Liver (tissue), 3 donors: ENCODE data around the gene ZNF276.

ENCODE experiments used
- HNF4A ChIP-seq, 2 donors: conservative IDR thresholded peaks; 2 replicates each; pipeline ENCODE4 v1.6.1; 2016; ENCODE audit warnings: antibody characterized with exemption in 2 of 2, mild to moderate bottlenecking in 2 of 2
- SP1 ChIP-seq: IDR thresholded peaks from 2 replicates; pipeline ENCODE4 v1.6.1; 2018; ENCODE audit warnings: antibody characterized with exemption, mild to moderate bottlenecking
- TF ChIP-seq, protein P1 (sequence below): fragments of 150-350 bp; IDR thresholded peaks from 2 replicates; pipeline ENCODE4 v1.5.1; 2017; ENCODE audit warnings: improper control_type of control experiment, low read depth, low read length; ENCODE audit not compliant: missing input control
- donor health status: healthy.
- donor health status: healthy.

DNA sequence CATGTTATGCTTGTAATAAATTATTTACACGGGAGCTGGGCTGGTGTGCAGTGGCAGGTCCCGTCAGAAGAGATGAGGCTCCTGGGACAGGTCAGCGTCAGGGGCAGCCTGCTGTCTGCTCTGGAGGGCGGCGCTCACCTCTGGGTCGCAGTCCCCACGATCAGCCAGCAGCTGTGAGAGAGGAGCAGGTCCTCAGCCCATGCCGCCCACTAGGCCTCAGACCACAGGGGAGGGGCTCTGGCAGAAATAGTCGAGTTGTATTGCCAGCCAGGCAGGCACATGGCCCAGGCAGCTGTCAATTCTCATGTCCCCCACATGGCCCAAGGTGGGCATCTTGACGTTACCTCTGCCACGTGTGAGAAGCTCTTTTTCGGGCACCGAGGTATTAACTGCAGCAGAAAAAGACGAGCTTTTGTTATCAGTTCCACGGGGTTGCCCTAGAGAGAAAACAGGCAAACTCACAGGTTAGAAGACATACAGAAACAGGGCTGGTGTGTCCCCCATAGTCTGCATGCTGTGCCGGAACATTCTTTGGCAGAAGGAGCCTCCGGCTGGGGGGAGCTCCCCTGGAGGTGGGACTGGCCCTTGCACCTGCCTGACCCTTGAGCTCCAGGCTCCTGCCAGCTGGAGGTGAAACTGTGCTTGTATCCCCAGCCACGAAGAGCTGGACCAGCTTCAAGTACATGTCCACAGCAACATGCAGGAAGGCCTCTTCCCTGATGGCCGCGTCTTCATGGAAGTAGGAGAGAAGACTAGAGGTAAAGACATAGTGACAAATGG, 17.4 kb downstream of the ZNF276 start:
- TF ChIP-seq SP1 (no peak), HNF4A (conservative IDR thresholded peaks at IDR 0.05) (no peak)
- TF ChIP-seq, protein P1, sequence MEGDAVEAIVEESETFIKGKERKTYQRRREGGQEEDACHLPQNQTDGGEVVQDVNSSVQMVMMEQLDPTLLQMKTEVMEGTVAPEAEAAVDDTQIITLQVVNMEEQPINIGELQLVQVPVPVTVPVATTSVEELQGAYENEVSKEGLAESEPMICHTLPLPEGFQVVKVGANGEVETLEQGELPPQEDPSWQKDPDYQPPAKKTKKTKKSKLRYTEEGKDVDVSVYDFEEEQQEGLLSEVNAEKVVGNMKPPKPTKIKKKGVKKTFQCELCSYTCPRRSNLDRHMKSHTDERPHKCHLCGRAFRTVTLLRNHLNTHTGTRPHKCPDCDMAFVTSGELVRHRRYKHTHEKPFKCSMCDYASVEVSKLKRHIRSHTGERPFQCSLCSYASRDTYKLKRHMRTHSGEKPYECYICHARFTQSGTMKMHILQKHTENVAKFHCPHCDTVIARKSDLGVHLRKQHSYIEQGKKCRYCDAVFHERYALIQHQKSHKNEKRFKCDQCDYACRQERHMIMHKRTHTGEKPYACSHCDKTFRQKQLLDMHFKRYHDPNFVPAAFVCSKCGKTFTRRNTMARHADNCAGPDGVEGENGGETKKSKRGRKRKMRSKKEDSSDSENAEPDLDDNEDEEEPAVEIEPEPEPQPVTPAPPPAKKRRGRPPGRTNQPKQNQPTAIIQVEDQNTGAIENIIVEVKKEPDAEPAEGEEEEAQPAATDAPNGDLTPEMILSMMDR: no peak
